PC-9 (cell line): ENCODE measurements around the gene ANXA1.

Experiments used
- CTCF ChIP-seq: fragments of 200-600 bp; sonication (generic); conservative IDR thresholded peaks from 2 replicates; pipeline ENCODE4 v1.6.1; 2017; ENCODE audit warnings: mixed run types, antibody characterized with exemption, mild to moderate bottlenecking, moderate library complexity
- EZH2 ChIP-seq: fragments of 200-600 bp; sonication (generic); IDR thresholded peaks from 2 replicates; pipeline ENCODE4 v1.8.0; 2017; ENCODE audit warnings: antibody characterized with exemption, low read depth

- TF ChIP-seq CTCF, result no peak
- TF ChIP-seq EZH2, result no peak
Measured at GRCh38 chr9:73173557-73174329, 22.1 kb downstream of the ANXA1 start.
